Measurements from ENCODE around the gene MYRF. TPM values are rescaled to one million over a fixed set of nuclear protein-coding genes. Genes with fewer than 3 reads are reported as not detected.
A peak's percentile ranks its signal among the peaks of the same experiment; 100 is the strongest.

MYRF gene
- total RNA-seq, 2 donors from 2014 or later = 33.2 to 47.5 TPM

DNA sequence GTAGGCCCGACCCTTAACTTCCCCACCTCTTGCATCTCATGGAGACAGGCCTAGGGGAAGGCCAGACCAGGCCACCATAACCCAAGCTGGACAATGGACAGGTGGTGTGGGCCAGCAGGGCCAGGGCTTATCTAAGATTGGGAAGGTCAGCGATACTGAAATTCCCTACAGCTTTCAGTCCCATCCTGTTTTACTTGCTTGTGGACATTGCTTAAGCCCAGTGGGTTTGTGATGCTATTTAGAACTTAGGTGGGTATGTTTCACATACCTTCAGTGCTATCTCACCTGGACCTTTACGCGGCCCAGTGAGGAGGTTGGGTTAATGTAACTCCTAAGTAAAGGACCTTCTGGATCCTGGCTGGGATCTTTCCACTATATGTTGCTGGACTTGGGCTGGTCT, 77.4 kb downstream of the MYRF start:
- Histone ChIP-seq H3K27ac (no peak overlapping the region), H3K4me3 (no peak overlapping the region), H3K9me3 (no peaks in the 10 kb centered on the region), H3K36me3 (replicated peaks in 1 of 2; ENCODE audit: insufficient read depth in 1 of 2, low read depth in 2 of 2) (no peaks in the 10 kb centered on the region), H3K27me3 (peaks cover 0 to 5% of the 10 kb centered on the region in 2 donors), H3K4me1 (peaks cover 26% of the 10 kb centered on the region)
- intact Hi-C loops (cut with DNase I) = no loop called here
- TF ChIP-seq CTCF (IDR thresholded peaks at IDR 0.05) (no peak), POLR2A (IDR thresholded peaks at IDR 0.05) (no peak)
- no peak for DNase-seq
- WGBS, 2 donors = 58 to 82% methylated on average over 2 to 4 of the region's 4 CpGs
- no peak for ATAC-seq

DNA sequence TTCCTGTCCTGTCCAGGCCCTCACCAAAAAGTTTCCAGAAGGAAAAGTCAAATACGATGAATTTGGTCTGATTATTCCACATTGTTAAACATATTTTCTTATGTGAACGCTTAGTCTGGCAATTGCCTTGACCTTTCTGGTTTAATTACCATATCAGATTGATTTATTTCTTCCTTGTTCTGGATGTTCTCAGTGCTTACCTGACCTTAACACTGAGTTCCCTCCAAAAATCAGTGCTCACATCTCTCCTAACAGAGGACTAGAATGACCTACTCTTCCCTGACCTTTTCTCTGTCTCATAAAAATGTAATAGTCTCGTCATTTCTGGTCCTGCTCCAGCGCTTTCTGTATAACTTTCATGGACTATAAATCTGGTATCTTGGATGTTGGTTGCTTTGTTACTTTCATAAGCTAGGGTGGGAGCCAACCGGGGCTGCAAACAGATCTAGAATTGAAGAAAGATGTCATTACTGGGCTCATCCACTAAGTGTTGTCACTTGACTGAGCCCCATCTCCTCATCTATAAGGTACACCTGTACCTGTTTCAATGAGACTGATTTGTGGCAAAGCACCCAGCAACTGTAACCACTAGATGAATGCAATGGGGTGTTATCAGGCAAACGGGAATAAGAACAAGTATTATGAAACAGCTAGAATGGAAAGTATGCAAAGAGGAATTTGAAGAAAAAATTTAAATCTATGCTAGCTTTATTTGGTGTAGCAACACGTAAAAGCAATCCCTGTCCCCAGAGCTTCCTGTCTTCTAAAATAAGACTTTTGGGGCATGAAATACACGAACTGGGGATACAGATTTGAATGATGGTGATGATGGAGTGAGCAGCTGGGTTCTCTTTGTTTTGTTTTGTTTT, 78.0 kb downstream of the MYRF start:
- no peak for DNase-seq

DNA sequence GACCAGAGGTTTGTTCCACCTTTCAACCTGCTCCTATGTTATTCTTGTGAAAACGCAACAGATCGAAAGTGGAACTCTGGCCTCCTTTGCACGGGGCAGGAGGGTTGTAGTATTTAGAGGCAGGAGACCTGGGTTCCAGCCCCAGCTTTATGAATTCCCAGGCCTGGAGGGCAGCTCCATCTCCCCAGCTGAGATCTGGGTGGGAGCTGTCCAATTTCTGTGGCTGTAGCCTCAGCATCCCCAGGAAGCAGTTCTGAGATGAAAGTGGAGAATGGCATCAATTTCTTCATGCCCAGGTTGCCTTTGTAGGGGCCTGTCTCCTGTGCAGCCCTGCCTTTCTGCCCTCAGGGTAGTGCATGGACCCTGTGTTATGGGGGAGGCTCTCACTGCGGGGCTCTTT, 79.8 kb downstream of the MYRF start:
- Histone ChIP-seq H3K4me3 (no peak overlapping the region), H3K9me3 (no peaks in the 10 kb centered on the region), H3K27ac (no peak overlapping the region), H3K27me3 (peaks cover 0 to 5% of the 10 kb centered on the region in 2 donors), H3K36me3 (replicated peaks in 1 of 2; ENCODE audit: insufficient read depth in 1 of 2, low read depth in 2 of 2) (no peaks in the 10 kb centered on the region), H3K4me1 (peaks cover 24% of the 10 kb centered on the region)
- whole genome bisulfite sequencing, 2 donors = 83 to 89% methylated on average over 2 to 4 of the region's 4 CpGs
- ATAC-seq = no peak
- intact Hi-C loops (cut with DNase I) = no loop called here
- TF ChIP-seq CTCF (IDR thresholded peaks at IDR 0.05) (no peak), POLR2A (IDR thresholded peaks at IDR 0.05) (no peak)
- no peak for DNase-seq

More for the DNA sequence above, 78.0 kb downstream of the MYRF start:
- peaks cover 26% of the 10 kb centered on the region for H3K4me1 ChIP-seq
- no peak for TF ChIP-seq CTCF (IDR thresholded peaks at IDR 0.05)
- TF ChIP-seq POLR2A (IDR thresholded peaks at IDR 0.05) = no peak
- ATAC-seq = no peak
- no peaks in the 10 kb centered on the region for H3K9me3 ChIP-seq
- H3K36me3 ChIP-seq (replicated peaks in 1 of 2; ENCODE audit: insufficient read depth in 1 of 2, low read depth in 2 of 2) = no peaks in the 10 kb centered on the region
- H3K4me3 ChIP-seq = no peak overlapping the region
- WGBS, 2 donors = 60 to 64% methylated on average over 8 of the region's 8 CpGs
- no peak overlapping the region for H3K27ac ChIP-seq
- peaks cover 0 to 5% of the 10 kb centered on the region in 2 donors for H3K27me3 ChIP-seq
- intact Hi-C loops (cut with DNase I) = no loop called here

DNA sequence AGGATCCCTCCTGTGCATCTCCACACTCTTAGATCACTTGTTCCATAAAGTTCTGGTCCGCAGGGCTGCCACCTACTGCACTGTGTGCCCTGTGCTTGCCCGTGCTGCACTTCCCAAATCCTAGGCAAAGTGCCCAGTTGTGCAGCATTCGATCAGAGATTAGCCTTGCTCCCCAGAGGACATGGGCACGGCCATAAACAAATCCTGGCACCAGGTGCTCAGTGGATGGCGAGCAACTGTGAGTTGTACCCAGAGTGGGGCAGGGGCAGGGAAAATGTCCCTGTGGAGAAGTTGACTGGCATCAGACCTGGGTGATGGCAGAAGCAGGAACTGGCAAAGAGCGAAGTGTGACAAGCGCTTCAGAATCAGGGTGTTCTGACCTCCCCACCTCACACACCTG, 80.3 kb downstream of the MYRF start:
- H3K36me3 ChIP-seq (replicated peaks in 1 of 2; ENCODE audit: insufficient read depth in 1 of 2, low read depth in 2 of 2) = no peaks in the 10 kb centered on the region
- H3K4me1 ChIP-seq = peaks cover 18% of the 10 kb centered on the region
- no peaks in the 10 kb centered on the region for H3K9me3 ChIP-seq
- H3K27me3 ChIP-seq = peaks cover 0 to 5% of the 10 kb centered on the region in 2 donors
- no peak overlapping the region for H3K27ac ChIP-seq
- H3K4me3 ChIP-seq = no peak overlapping the region
- 37 to 41% methylated on average over 5 to 7 of the region's 7 CpGs for WGBS, 2 donors
- TF ChIP-seq POLR2A (IDR thresholded peaks at IDR 0.05) = no peak
- no peak for TF ChIP-seq CTCF (IDR thresholded peaks at IDR 0.05)
- DNase-seq (peak in 1 of 4 donors; percentile 41), ATAC-seq (no peak)
- intact Hi-C loops (cut with DNase I) = no loop called here

GRCh38 chr11:61833471-61833870, 81.0 kb downstream of the MYRF start:
- DNase-seq (no peak), ATAC-seq (no peak)
- H3K27me3 ChIP-seq = peaks cover 0 to under 1% of the 10 kb centered on the region in 2 donors
- H3K4me1 ChIP-seq = peaks cover 11% of the 10 kb centered on the region
- TF ChIP-seq CTCF (IDR thresholded peaks at IDR 0.05) (no peak), POLR2A (IDR thresholded peaks at IDR 0.05) (no peak)
- H3K4me3 ChIP-seq = no peak overlapping the region
- intact Hi-C loops (cut with DNase I) = no loop called here
- 75 to 79% methylated on average over 11 of the region's 11 CpGs for WGBS, 2 donors
- no peaks in the 10 kb centered on the region for H3K9me3 ChIP-seq
- H3K27ac ChIP-seq = no peak overlapping the region
- H3K36me3 ChIP-seq (replicated peaks in 1 of 2; ENCODE audit: insufficient read depth in 1 of 2, low read depth in 2 of 2) = no peaks in the 10 kb centered on the region
